Posterior vena cava (tissue), 2 donors: ENCODE results near the gene CFAP221. TPM values are rescaled to one million over a fixed set of nuclear protein-coding genes. Genes with fewer than 3 reads are reported as not detected.
A peak's percentile ranks its signal among the peaks of the same experiment; 100 is the strongest.

Source experiments
- DNase-seq: peaks from one replicate; pipeline ENCODE4 v3.0.0-alpha.2; 2020; ENCODE audit warnings: low spot score
- intact Hi-C, 2 donors: fragments of 100-400 bp; cut with DNase I; formaldehyde crosslinking; loops; one replicate each; pipeline versions ENCODE4 v1.14.1 to v1.14.2; 2022 to 2023
- total RNA-seq, 2 donors: library from RNA; stranded (reverse); fragmentation: NEBNext Ultra II Directional; extraction: Animal tissue kit (Norgen Biotek cat#: 25700); gene quantifications; one replicate each; pipeline ENCODE4 v1.2.1, GENCODE V29; 2021
- donor health status: DM: yes; HTN: yes; CAD: no.
- donor health status: DM: yes; HTN: yes; CAD: no.

CFAP221 gene
- total RNA-seq, 2 donors from 2014 or later = 3.2 to 3.4 TPM

GRCh38 chr2:119630121-119630520 is 85.9 kb downstream of the CFAP221 start:
- intact Hi-C loops = no loop called here

GRCh38 chr2:119637371-119637770 is 93.1 kb downstream of the CFAP221 start:
- no peak for DNase-seq

More at GRCh38 chr2:119630121-119630520, 85.9 kb downstream of the CFAP221 start:
- DNase-seq = no peak

GRCh38 chr2:119638246-119638645 is 94.0 kb downstream of the CFAP221 start:
- DNase-seq = no peak
- intact Hi-C loops = no loop called here

More at GRCh38 chr2:119637371-119637770, 93.1 kb downstream of the CFAP221 start:
- intact Hi-C loops = no loop called here

GRCh38 chr2:119638685-119639554 is 94.7 kb downstream of the CFAP221 start:
- intact Hi-C loops = no loop called here
- DNase-seq = no peak

GRCh38 chr2:119641562-119642258 is 97.5 kb downstream of the CFAP221 start:
- peak; percentile 87 for DNase-seq
- intact Hi-C loops = no loop called here

GRCh38 chr2:119644186-119644585 is 99.9 kb downstream of the CFAP221 start:
- intact Hi-C loops = no loop called here
- no peak for DNase-seq

GRCh38 chr2:119645173-119645855 is 101.1 kb downstream of the CFAP221 start:
- intact Hi-C loops = no loop called here
- no peak for DNase-seq

GRCh38 chr2:119646149-119646548 is 101.9 kb downstream of the CFAP221 start:
- DNase-seq = no peak
- intact Hi-C loops = no loop called here

GRCh38 chr2:119647440-119648169 is 103.4 kb downstream of the CFAP221 start:
- intact Hi-C loops = no loop called here

GRCh38 chr2:119649364-119649917 is 105.2 kb downstream of the CFAP221 start:
- intact Hi-C loops = no loop called here
- DNase-seq = no peak

More at GRCh38 chr2:119647440-119648169, 103.4 kb downstream of the CFAP221 start:
- no peak for DNase-seq

GRCh38 chr2:119650206-119650605 is 106.0 kb downstream of the CFAP221 start:
- intact Hi-C loops = no loop called here
- no peak for DNase-seq

- intact Hi-C loops = no loop called here
Measured at GRCh38 chr2:119650846-119651370, 106.7 kb downstream of the CFAP221 start.

GRCh38 chr2:119657466-119658145 is 113.4 kb downstream of the CFAP221 start:
- intact Hi-C loops = no loop called here
- no peak for DNase-seq

More at GRCh38 chr2:119650846-119651370, 106.7 kb downstream of the CFAP221 start:
- no peak for DNase-seq

- intact Hi-C loops = no loop called here
- no peak for DNase-seq
Measured at GRCh38 chr2:119659601-119660342, 115.5 kb downstream of the CFAP221 start.

GRCh38 chr2:119660343-119660658 is 116.1 kb downstream of the CFAP221 start:
- DNase-seq = no peak
- intact Hi-C loops = no loop called here

GRCh38 chr2:119662297-119662696 is 118.0 kb downstream of the CFAP221 start:
- intact Hi-C loops = no loop called here
- no peak for DNase-seq

GRCh38 chr2:119668546-119668945 is 124.3 kb downstream of the CFAP221 start:
- intact Hi-C loops = no loop called here

GRCh38 chr2:119671016-119671415 is 126.8 kb downstream of the CFAP221 start:
- peak; percentile 18 for DNase-seq
- intact Hi-C loops = no loop called here

More at GRCh38 chr2:119668546-119668945, 124.3 kb downstream of the CFAP221 start:
- no peak for DNase-seq
